NCI-H748 (cell line): ENCODE results near the gene SGCD.
"Not testable (repeated sequence)": the region's sequence is repeated elsewhere in the genome, so short reads cannot be mapped to it uniquely, and the experiment has no call there.

Source experiments
- DNase-seq: peaks from one replicate; lab custom pipeline; 2025; ENCODE audit not compliant: unreplicated experiment; lab: John Stamatoyannopoulos, UW

The SGCD gene

GRCh38 chr5:156617426-156617825, 290.5 kb downstream of the SGCD start:
- DNase-seq = no peak

GRCh38 chr5:156618601-156619000, 291.6 kb downstream of the SGCD start:
- no peak for DNase-seq

GRCh38 chr5:156621719-156622118, 294.8 kb downstream of the SGCD start:
- DNase-seq = no peak

- no peak for DNase-seq
Measured at GRCh38 chr5:156623381-156624040, 296.5 kb downstream of the SGCD start.

- DNase-seq = no peak
Measured at GRCh38 chr5:156624686-156625085, 297.7 kb downstream of the SGCD start.

GRCh38 chr5:156628421-156628820, 301.5 kb downstream of the SGCD start:
- DNase-seq = no peak

GRCh38 chr5:156631005-156631404, 304.0 kb downstream of the SGCD start:
- DNase-seq = no peak

- no peak for DNase-seq
Measured at GRCh38 chr5:156634301-156634700, 307.3 kb downstream of the SGCD start.

- no peak for DNase-seq
Measured at GRCh38 chr5:156640691-156641241, 313.8 kb downstream of the SGCD start.

- no peak for DNase-seq
Measured at GRCh38 chr5:156641686-156642085, 314.7 kb downstream of the SGCD start.

GRCh38 chr5:156647034-156647451, 320.1 kb downstream of the SGCD start:
- peak; percentile 38 for DNase-seq

GRCh38 chr5:156654444-156654843, 327.5 kb downstream of the SGCD start:
- no peak for DNase-seq

GRCh38 chr5:156655732-156656131, 328.8 kb downstream of the SGCD start:
- no peak for DNase-seq

GRCh38 chr5:156664832-156665231, 337.9 kb downstream of the SGCD start:
- not testable (repeated sequence) for DNase-seq

GRCh38 chr5:156666686-156667085, 339.7 kb downstream of the SGCD start:
- DNase-seq = not testable (repeated sequence)

GRCh38 chr5:156667616-156668015, 340.7 kb downstream of the SGCD start:
- no peak for DNase-seq

GRCh38 chr5:156669416-156669815, 342.5 kb downstream of the SGCD start:
- DNase-seq = no peak

- DNase-seq = peak; percentile 69
Measured at GRCh38 chr5:156670615-156671014, 343.7 kb downstream of the SGCD start.

GRCh38 chr5:156675395-156675794, 348.4 kb downstream of the SGCD start:
- DNase-seq = no peak

GRCh38 chr5:156677963-156678362, 351.0 kb downstream of the SGCD start:
- no peak for DNase-seq

GRCh38 chr5:156678484-156678883, 351.5 kb downstream of the SGCD start:
- no peak for DNase-seq

GRCh38 chr5:156680831-156681230, 353.9 kb downstream of the SGCD start:
- DNase-seq = no peak

GRCh38 chr5:156681265-156681664, 354.3 kb downstream of the SGCD start:
- DNase-seq = no peak
